ENCODE measurements around the gene NRM.

Gene NRM

DNA sequence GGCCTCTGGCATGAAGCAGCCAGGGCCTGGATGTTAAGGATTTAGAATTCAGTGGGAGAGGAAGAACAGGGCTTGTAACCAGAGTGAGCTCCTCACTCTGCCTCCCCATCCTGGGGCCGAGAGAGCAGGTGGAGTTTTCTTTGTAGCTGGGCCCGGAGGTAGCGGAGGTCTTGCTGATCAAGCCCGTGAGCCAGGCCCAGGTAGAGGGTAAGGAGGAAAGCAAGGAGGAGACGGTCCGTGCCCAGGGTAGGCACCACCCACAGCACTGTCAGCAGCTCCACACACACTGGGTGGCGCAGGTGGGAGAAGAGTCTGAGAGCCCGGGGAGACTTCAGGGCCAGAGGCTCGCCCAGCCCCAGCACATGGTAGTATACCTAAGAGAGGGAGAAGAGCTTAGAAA lies 2.2 kb downstream of the NRM start:
- Histone ChIP-seq H3K79me2 (ENCODE audit: insufficient read depth, low read length) (peaks cover 67% of the 10 kb centered on the region), H3K9ac (ENCODE audit: low read depth, low read length) (peak overlapping the region; percentile 72), H3K27ac (ENCODE audit: low read length) (peak overlapping the region; percentile 80; the same call in 1 of the 2 replicates)

DNA sequence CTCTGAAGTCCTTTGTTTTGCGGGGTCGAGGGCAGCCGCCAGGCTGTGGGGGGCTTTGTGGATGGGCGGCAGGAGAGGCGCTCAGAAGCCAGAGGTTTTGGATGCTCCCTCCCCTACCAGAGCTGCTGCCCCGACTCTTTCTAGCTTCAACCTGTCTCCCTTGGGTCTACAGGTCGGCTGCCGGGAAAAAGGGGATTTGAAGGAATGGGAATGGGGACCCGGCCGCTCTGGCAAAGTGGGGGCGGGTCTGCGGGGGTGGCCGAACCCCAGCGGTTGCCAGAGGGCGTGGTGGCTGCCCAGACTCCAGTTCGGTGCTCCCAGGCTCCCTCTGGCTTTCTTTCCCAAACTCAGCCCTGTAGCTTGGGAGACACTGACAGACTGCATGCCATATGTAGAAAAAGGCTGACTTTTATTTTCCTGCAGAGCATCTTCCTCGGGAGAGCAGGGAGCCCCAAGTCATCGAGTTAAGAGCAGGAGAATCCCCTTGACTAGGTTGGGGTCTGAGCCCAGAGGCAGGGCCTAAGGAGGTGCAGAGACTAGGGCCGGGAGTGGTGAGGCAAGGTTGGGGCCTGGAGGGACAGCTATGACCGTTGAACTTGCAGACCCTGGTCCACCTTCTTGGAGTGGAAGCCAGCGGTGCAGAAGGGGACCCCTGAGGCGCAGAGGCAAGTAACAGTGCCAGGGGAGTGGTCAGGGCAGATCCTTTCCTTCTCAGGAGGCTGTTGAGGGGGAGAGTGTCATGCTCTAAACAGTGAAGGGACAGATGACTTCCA lies 2.9 kb downstream of the NRM start:
- no peak for TF ChIP-seq EZH2 (IDR thresholded peaks at IDR 0.05; ENCODE audit: borderline replicate concordance, low read depth, low read length, severe bottlenecking)
- TF ChIP-seq, protein P1, sequence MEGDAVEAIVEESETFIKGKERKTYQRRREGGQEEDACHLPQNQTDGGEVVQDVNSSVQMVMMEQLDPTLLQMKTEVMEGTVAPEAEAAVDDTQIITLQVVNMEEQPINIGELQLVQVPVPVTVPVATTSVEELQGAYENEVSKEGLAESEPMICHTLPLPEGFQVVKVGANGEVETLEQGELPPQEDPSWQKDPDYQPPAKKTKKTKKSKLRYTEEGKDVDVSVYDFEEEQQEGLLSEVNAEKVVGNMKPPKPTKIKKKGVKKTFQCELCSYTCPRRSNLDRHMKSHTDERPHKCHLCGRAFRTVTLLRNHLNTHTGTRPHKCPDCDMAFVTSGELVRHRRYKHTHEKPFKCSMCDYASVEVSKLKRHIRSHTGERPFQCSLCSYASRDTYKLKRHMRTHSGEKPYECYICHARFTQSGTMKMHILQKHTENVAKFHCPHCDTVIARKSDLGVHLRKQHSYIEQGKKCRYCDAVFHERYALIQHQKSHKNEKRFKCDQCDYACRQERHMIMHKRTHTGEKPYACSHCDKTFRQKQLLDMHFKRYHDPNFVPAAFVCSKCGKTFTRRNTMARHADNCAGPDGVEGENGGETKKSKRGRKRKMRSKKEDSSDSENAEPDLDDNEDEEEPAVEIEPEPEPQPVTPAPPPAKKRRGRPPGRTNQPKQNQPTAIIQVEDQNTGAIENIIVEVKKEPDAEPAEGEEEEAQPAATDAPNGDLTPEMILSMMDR (IDR thresholded peaks at IDR 0.05; ENCODE audit: borderline replicate concordance, extremely low read depth, low read length, poor library complexity, severe bottlenecking), result no peak
- DNase-seq, result no peak
- Histone ChIP-seq H3K4me2 (ENCODE audit: insufficient read depth, low read length) (peak overlapping the region; percentile 95), H3K9ac (ENCODE audit: low read depth, low read length) (peak overlapping the region; percentile 88), H2AFZ (ENCODE audit: low read depth, low read length) (peak overlapping the region; percentile 65; the same call in 1 of the 2 replicates), H3K9me3 (ENCODE audit: insufficient read depth, low read length, severe bottlenecking) (no peaks in the 10 kb centered on the region), H3K36me3 (ENCODE audit: insufficient read depth, low read length) (peaks cover 19% of the 10 kb centered on the region; the same call in 1 of the 2 replicates), H3K4me1 (ENCODE audit: insufficient read depth, low read length) (peaks cover 66% of the 10 kb centered on the region), H3K4me3 (ENCODE audit: low read depth in 1 of 2, low read length in 2 of 2) (peak overlapping the region; percentile 65 to 68; a peak in 3 of 4 replicates), H3K27me3 (ENCODE audit: insufficient read depth, low read length, poor library complexity) (no peaks in the 10 kb centered on the region), H3K79me2 (ENCODE audit: insufficient read depth, low read length) (peaks cover 74% of the 10 kb centered on the region), H4K20me1 (ENCODE audit: insufficient read depth, low read length) (peaks cover 25% of the 10 kb centered on the region; the same call in 1 of the 2 replicates), H3K27ac (ENCODE audit: low read length) (peak overlapping the region; percentile 80)
- ATAC-seq (ENCODE audit: insufficient read depth, low read depth), result no peak

More for the DNA sequence above, 2.2 kb downstream of the NRM start:
- H3K36me3 ChIP-seq (ENCODE audit: insufficient read depth, low read length), result peaks cover 13% of the 10 kb centered on the region; the same call in 1 of the 2 replicates
- H3K9me3 ChIP-seq (ENCODE audit: insufficient read depth, low read length, severe bottlenecking), result no peaks in the 10 kb centered on the region
- H4K20me1 ChIP-seq (ENCODE audit: insufficient read depth, low read length), result peaks cover 18% of the 10 kb centered on the region; the same call in 1 of the 2 replicates
- H2AFZ ChIP-seq (ENCODE audit: low read depth, low read length), result no peak overlapping the region
- no peak for DNase-seq
- H3K4me1 ChIP-seq (ENCODE audit: insufficient read depth, low read length), result peaks cover 59% of the 10 kb centered on the region
- ATAC-seq (ENCODE audit: insufficient read depth, low read depth), result no peak
- H3K4me3 ChIP-seq (ENCODE audit: low read depth in 1 of 2, low read length in 2 of 2), result no peak overlapping the region
- peak overlapping the region; percentile 87 for H3K4me2 ChIP-seq (ENCODE audit: insufficient read depth, low read length)
- TF ChIP-seq, protein P1 (IDR thresholded peaks at IDR 0.05; ENCODE audit: borderline replicate concordance, extremely low read depth, low read length, poor library complexity, severe bottlenecking), result no peak
- TF ChIP-seq EZH2 (IDR thresholded peaks at IDR 0.05; ENCODE audit: borderline replicate concordance, low read depth, low read length, severe bottlenecking), result no peak
- no peaks in the 10 kb centered on the region for H3K27me3 ChIP-seq (ENCODE audit: insufficient read depth, low read length, poor library complexity)

DNA sequence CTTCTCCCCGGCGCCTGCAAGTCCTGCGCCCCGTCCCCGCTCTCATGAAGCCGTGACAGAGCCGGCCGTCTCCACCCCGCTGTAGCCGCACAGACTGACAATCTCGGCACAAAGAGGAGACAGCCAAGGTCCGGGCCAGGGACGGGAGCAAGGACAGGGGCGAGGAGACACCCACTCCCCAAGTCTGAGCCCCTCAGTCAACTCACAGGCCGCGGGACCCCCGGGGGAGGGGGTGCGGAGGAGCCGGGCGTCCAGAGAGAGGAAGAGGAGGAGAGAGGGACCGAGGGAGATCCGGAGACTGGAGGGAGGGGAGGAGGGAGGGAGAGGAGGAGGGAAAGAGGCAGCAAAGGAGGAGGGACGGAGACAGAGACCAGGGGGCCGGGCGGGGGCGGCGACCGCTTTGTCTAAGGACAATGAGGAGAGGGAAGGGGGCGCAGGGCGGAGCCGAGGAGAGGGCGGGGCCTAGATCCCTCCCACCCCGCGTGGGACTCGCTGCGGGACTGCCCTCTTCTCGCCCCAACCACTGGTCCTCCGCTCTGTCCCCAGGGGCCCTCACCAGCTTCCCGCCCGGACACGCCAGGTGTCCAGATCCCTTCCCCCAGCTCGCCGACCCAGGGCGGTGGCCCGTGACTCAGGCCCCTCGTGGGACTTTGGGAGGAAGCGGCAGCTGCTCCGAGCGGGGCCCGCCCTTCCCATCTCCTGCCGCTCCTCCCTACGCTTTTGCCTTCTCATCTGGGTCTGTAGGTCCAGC lies 3.7 kb downstream of the NRM start:
- ATAC-seq (ENCODE audit: insufficient read depth, low read depth), result peak; percentile 33
- Histone ChIP-seq H3K4me2 (ENCODE audit: insufficient read depth, low read length) (peak overlapping the region; percentile 95), H3K27ac (ENCODE audit: low read length) (peak overlapping the region; percentile 80), H3K4me3 (ENCODE audit: low read depth in 1 of 2, low read length in 2 of 2) (peak overlapping the region; percentile 65 to 68), H3K9me3 (ENCODE audit: insufficient read depth, low read length, severe bottlenecking) (no peaks in the 10 kb centered on the region), H4K20me1 (ENCODE audit: insufficient read depth, low read length) (peaks cover 28% of the 10 kb centered on the region), H2AFZ (ENCODE audit: low read depth, low read length) (peak overlapping the region; percentile 65), H3K79me2 (ENCODE audit: insufficient read depth, low read length) (peaks cover 82% of the 10 kb centered on the region), H3K27me3 (ENCODE audit: insufficient read depth, low read length, poor library complexity) (no peaks in the 10 kb centered on the region), H3K4me1 (ENCODE audit: insufficient read depth, low read length) (peaks cover 74% of the 10 kb centered on the region), H3K36me3 (ENCODE audit: insufficient read depth, low read length) (peaks cover 24% of the 10 kb centered on the region; the same call in 1 of the 2 replicates), H3K9ac (ENCODE audit: low read depth, low read length) (peak overlapping the region; percentile 88)
- peak; percentile 92 for DNase-seq
- no peak for TF ChIP-seq EZH2 (IDR thresholded peaks at IDR 0.05; ENCODE audit: borderline replicate concordance, low read depth, low read length, severe bottlenecking)
- TF ChIP-seq, protein P1 (IDR thresholded peaks at IDR 0.05; ENCODE audit: borderline replicate concordance, extremely low read depth, low read length, poor library complexity, severe bottlenecking), result no peak
